Activated CD4-positive, alpha-beta memory T cell treated with anti-CD3 and anti-CD28 coated beads, Interleukin-2, amount 10 ng/mL, durations not matched to agents 7 days and 5 days (primary cell): Measurements from ENCODE around the gene FRMD3. TPM values are rescaled to one million over a fixed set of nuclear protein-coding genes. Genes with fewer than 3 reads are reported as not detected.

Source experiments
- CTCF ChIA-PET: fragments of 350-600 bp; sonication (Branson Sonifier 250); formaldehyde crosslinking; loops from one replicate; lab custom pipeline; 2021; ENCODE audit warnings: antibody characterized with exemption, inconsistent platforms; lab: Charles Lee
- POLR2A ChIA-PET: fragments of 350-600 bp; sonication (Branson Sonifier 250); formaldehyde crosslinking; loops from one replicate; lab custom pipeline; 2021; ENCODE audit warnings: antibody characterized with exemption; lab: Charles Lee
- DNase-seq: peaks from one replicate; pipeline ENCODE4 v3.0.0-alpha.2; 2020
- H3K27ac Mint-ChIP-seq: one replicate; pipeline ENCODE4 v1.8.0; 2021; ENCODE audit warnings: mild to moderate bottlenecking, mixed read lengths
- H3K27me3 Mint-ChIP-seq: one replicate; pipeline ENCODE4 v1.8.0; 2021; ENCODE audit warnings: mixed read lengths
- H3K36me3 Mint-ChIP-seq: one replicate; pipeline ENCODE4 v1.8.0; 2021; ENCODE audit warnings: low read depth, mixed read lengths
- H3K4me1 Mint-ChIP-seq: one replicate; pipeline ENCODE4 v1.8.0; 2021; ENCODE audit warnings: mixed read lengths
- H3K4me3 Mint-ChIP-seq: one replicate; pipeline ENCODE4 v1.8.0; 2021; ENCODE audit warnings: mild to moderate bottlenecking, mixed read lengths
- H3K9me3 Mint-ChIP-seq: one replicate; pipeline ENCODE4 v1.8.0; 2021; ENCODE audit warnings: mixed read lengths
- total RNA-seq, 2 experiments: library from RNA; stranded (reverse); gene quantifications; one replicate each; pipeline ENCODE4 v1.2.3, GENCODE V29; 2021

Gene FRMD3
- total RNA-seq, 2 experiments from 2014 or later = 0.23 to 0.30 TPM

GRCh38 chr9:83514767-83515166 is 23.4 kb downstream of the FRMD3 start:
- H3K27ac Mint-ChIP-seq = no peak overlapping the region
- no peak overlapping the region for H3K4me3 Mint-ChIP-seq
- no peaks in the 10 kb centered on the region for H3K9me3 Mint-ChIP-seq
- H3K27me3 Mint-ChIP-seq = peaks cover 6% of the 10 kb centered on the region
- POLR2A ChIA-PET = no interaction called here
- no peaks in the 10 kb centered on the region for H3K4me1 Mint-ChIP-seq
- DNase-seq = no peak
- no peaks in the 10 kb centered on the region for H3K36me3 Mint-ChIP-seq
- CTCF ChIA-PET = no interaction called here

- Mint-ChIP-seq H3K4me3 (no peak overlapping the region), H3K27me3 (peaks cover 4% of the 10 kb centered on the region), H3K27ac (no peak overlapping the region), H3K4me1 (peaks cover 10% of the 10 kb centered on the region), H3K9me3 (no peaks in the 10 kb centered on the region), H3K36me3 (no peaks in the 10 kb centered on the region)
- no peak for DNase-seq
- ChIA-PET POLR2A (no interaction called here), CTCF (no interaction called here)
Observed at GRCh38 chr9:83512621-83513020, 25.6 kb downstream of the FRMD3 start.

DNA sequence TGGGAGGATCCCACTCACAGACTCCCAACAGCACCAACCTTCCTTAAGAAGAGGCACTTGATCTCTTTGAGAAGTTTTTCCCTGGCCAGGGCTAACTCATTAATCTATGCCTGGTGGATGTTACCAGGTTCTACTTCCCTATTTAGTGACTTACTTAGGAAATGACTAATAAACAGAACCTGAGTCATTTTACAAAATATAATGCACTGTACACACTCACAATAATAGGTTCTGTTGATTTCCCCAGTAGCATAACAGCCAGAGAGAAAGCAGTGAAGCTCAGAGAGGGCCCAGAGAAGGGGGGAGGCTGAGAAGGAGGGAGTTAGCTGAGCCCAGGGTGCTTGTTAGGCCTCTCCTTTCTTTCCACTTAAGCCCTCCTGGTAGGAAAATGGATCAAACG is 27.1 kb downstream of the FRMD3 start:
- CTCF ChIA-PET = no interaction called here
- no peak for DNase-seq
- H3K4me1 Mint-ChIP-seq = peaks cover 10% of the 10 kb centered on the region
- no peak overlapping the region for H3K27ac Mint-ChIP-seq
- H3K36me3 Mint-ChIP-seq = no peaks in the 10 kb centered on the region
- H3K4me3 Mint-ChIP-seq = no peak overlapping the region
- POLR2A ChIA-PET = no interaction called here
- H3K27me3 Mint-ChIP-seq = peaks cover 3% of the 10 kb centered on the region
- H3K9me3 Mint-ChIP-seq = no peaks in the 10 kb centered on the region

DNA sequence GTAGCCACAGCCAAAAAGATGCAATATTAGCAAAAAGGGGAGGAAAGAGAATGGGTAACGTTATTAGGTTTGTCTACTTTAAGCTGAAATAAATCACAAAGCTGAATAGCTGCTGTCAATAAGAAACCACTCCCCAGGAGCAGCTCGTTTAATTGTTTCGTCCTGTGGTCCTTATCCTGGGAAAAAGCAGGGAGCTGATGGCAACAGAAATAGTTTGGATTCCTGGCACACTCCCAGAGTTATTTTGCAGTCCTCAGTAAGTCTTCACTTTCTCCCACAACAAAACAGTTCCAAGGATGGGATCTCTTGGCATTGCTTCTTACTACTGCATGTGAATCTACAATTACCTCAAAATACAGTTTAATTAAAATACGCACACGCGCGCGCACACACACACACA is 28.8 kb downstream of the FRMD3 start:
- Mint-ChIP-seq H3K4me3 (no peak overlapping the region), H3K36me3 (no peaks in the 10 kb centered on the region), H3K9me3 (no peaks in the 10 kb centered on the region), H3K4me1 (peaks cover 10% of the 10 kb centered on the region), H3K27ac (no peak overlapping the region), H3K27me3 (no peaks in the 10 kb centered on the region)
- POLR2A ChIA-PET = no interaction called here
- DNase-seq = no peak
- CTCF ChIA-PET = interaction anchor here (0.6 to 1.0 kb wide), 3 partner anchors 20 to 360 kb away, joined by 3 to 5 read pairs (median 4); no protein-coding TSS in a partner anchor

DNA sequence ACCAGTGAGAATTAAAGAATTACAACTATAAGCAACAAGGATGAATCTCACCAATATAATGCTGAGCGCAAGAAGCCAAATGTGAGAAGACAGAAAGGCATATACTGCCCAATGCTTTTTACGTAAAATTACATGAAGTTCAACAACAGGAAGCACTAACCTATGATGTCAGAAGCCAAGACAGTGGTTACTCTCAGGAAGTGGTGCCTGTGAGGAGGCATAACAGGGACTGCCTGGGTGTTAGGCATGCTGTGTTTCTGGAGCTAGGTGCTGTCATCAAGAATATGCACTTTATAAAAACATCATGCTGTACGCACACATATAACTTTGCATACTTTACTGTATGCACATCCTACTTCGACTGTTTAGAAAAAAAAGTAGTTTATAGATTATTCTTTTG is 30.1 kb downstream of the FRMD3 start:
- peak; percentile 21 for DNase-seq

DNA sequence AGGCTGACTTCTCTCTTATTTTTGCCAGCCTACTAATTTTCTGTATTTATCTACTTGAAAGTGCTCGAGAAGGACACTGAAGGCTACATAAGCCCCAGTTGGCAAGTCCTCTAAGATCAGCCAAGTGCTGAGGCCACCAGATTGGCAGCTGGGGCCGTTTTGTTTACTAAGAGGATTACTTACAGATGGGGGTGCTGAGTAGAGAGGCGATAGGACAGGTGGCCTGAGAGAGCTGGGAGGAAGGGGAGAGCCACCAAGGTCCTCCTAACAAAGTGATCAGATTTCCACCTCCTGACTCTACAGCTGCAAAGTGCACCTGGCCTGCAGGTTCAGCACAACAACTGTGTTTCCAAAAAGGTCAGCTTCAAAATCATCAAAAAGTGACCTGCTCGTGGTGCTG is 32.9 kb downstream of the FRMD3 start:
- no peaks in the 10 kb centered on the region for H3K36me3 Mint-ChIP-seq
- H3K4me1 Mint-ChIP-seq = peaks cover 10% of the 10 kb centered on the region
- POLR2A ChIA-PET = no interaction called here
- no peak overlapping the region for H3K4me3 Mint-ChIP-seq
- no peak overlapping the region for H3K27ac Mint-ChIP-seq
- CTCF ChIA-PET = no interaction called here
- no peak for DNase-seq
- H3K27me3 Mint-ChIP-seq = no peaks in the 10 kb centered on the region
- no peaks in the 10 kb centered on the region for H3K9me3 Mint-ChIP-seq

More for the DNA sequence above, 30.1 kb downstream of the FRMD3 start:
- CTCF ChIA-PET = no interaction called here
- Mint-ChIP-seq H3K36me3 (no peaks in the 10 kb centered on the region), H3K4me3 (no peak overlapping the region), H3K9me3 (no peaks in the 10 kb centered on the region), H3K27me3 (no peaks in the 10 kb centered on the region), H3K4me1 (peaks cover 10% of the 10 kb centered on the region), H3K27ac (no peak overlapping the region)
- POLR2A ChIA-PET = no interaction called here

- H3K27ac Mint-ChIP-seq = no peak overlapping the region
- H3K9me3 Mint-ChIP-seq = no peaks in the 10 kb centered on the region
- peaks cover 10% of the 10 kb centered on the region for H3K4me1 Mint-ChIP-seq
- ChIA-PET POLR2A (no interaction called here), CTCF (no interaction called here)
- H3K36me3 Mint-ChIP-seq = no peaks in the 10 kb centered on the region
- DNase-seq = no peak
- H3K27me3 Mint-ChIP-seq = no peaks in the 10 kb centered on the region
- H3K4me3 Mint-ChIP-seq = no peak overlapping the region
Observed at GRCh38 chr9:83503866-83504265, 34.3 kb downstream of the FRMD3 start.

DNA sequence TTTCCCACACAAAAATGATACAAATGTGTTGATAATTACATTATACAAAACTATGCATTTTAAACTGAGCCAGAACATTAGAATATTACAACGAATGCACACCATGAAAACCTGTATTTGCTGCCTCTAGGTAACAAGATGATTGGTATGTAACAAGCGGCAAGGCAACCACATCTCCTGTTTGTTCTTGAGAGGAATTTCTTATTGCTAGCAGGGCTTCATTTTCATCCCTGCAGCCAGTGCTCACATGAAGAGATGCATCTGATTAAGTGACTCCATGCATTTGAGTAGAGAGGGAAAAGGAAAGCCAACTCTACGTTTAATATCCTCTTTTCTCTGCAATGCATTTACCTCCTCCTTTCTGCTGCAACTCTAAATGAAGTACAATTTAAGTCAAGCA is 36.6 kb downstream of the FRMD3 start:
- Mint-ChIP-seq H3K4me1 (no peaks in the 10 kb centered on the region), H3K27me3 (no peaks in the 10 kb centered on the region), H3K4me3 (no peak overlapping the region), H3K9me3 (no peaks in the 10 kb centered on the region), H3K36me3 (no peaks in the 10 kb centered on the region), H3K27ac (no peak overlapping the region)
- CTCF ChIA-PET = interaction anchor here (0.8 kb wide), 1 partner anchor 11 kb away, joined by 3 read pairs; no protein-coding TSS in a partner anchor
- no peak for DNase-seq
- POLR2A ChIA-PET = no interaction called here

GRCh38 chr9:83497441-83497840 is 40.8 kb downstream of the FRMD3 start:
- CTCF ChIA-PET = no interaction called here
- Mint-ChIP-seq H3K4me1 (no peaks in the 10 kb centered on the region), H3K27ac (no peak overlapping the region), H3K9me3 (no peaks in the 10 kb centered on the region), H3K27me3 (no peaks in the 10 kb centered on the region), H3K4me3 (no peak overlapping the region), H3K36me3 (no peaks in the 10 kb centered on the region)
- POLR2A ChIA-PET = no interaction called here
- no peak for DNase-seq

- CTCF ChIA-PET = no interaction called here
- Mint-ChIP-seq H3K9me3 (no peaks in the 10 kb centered on the region), H3K4me3 (no peak overlapping the region), H3K36me3 (no peaks in the 10 kb centered on the region), H3K4me1 (no peaks in the 10 kb centered on the region), H3K27ac (no peak overlapping the region), H3K27me3 (no peaks in the 10 kb centered on the region)
- POLR2A ChIA-PET = no interaction called here
- DNase-seq = no peak
Observed at GRCh38 chr9:83491995-83492394, 46.2 kb downstream of the FRMD3 start.

- ChIA-PET CTCF (no interaction called here), POLR2A (no interaction called here)
- H3K4me3 Mint-ChIP-seq = no peak overlapping the region
- DNase-seq = no peak
- no peaks in the 10 kb centered on the region for H3K36me3 Mint-ChIP-seq
- no peaks in the 10 kb centered on the region for H3K9me3 Mint-ChIP-seq
- H3K27ac Mint-ChIP-seq = no peak overlapping the region
- no peaks in the 10 kb centered on the region for H3K4me1 Mint-ChIP-seq
- no peaks in the 10 kb centered on the region for H3K27me3 Mint-ChIP-seq
Observed at GRCh38 chr9:83491413-83491812, 46.8 kb downstream of the FRMD3 start.

DNA sequence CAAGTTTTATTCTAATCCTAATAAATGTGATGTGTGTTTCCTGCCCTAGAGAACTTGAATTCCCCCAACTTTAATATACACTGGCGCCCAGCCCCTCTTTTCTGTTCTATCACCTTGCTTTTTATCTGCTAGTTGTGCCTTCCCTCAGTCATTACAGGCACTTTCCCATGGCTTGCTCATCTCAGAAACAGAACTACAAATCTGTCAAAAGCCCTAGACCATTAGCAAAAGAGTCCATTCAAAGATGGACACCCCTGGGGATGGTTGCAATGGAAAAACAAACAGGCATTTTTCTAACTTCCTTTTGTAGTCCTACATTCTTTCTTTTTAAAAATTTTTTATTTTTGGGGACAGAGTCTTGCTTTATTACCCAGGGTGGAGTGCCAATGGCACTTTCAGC is 48.2 kb downstream of the FRMD3 start:
- ChIA-PET CTCF (interaction anchor here (1.0 kb wide), 1 partner anchor 11 kb away, joined by 3 read pairs; no protein-coding TSS in a partner anchor), POLR2A (no interaction called here)
- no peaks in the 10 kb centered on the region for H3K27me3 Mint-ChIP-seq
- H3K36me3 Mint-ChIP-seq = no peaks in the 10 kb centered on the region
- H3K27ac Mint-ChIP-seq = no peak overlapping the region
- no peak for DNase-seq
- H3K9me3 Mint-ChIP-seq = no peaks in the 10 kb centered on the region
- H3K4me1 Mint-ChIP-seq = no peaks in the 10 kb centered on the region
- H3K4me3 Mint-ChIP-seq = no peak overlapping the region

DNA sequence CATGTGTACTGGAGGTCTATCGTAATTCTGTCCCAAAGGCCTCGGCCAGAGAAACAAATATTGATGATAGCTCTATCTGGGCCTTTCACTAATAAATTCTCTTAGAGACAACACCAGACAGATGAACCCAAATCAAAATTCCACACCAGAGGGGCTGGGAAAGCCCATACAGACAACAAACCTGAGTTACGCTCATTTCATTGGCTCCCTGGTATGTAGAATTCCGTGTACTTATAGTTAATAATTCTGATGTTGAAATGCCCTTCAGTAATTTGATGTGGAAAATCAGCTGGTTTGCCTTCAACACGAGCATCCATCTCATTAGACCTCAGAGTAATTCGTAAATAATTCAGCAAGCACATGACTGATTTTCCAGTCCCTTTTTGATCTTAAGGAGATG is 53.2 kb downstream of the FRMD3 start:
- Mint-ChIP-seq H3K27ac (no peak overlapping the region), H3K4me1 (no peaks in the 10 kb centered on the region), H3K36me3 (no peaks in the 10 kb centered on the region), H3K9me3 (no peaks in the 10 kb centered on the region), H3K4me3 (no peak overlapping the region), H3K27me3 (no peaks in the 10 kb centered on the region)
- POLR2A ChIA-PET = no interaction called here
- CTCF ChIA-PET = no interaction called here
- DNase-seq = no peak

GRCh38 chr9:83483223-83483622 is 55.0 kb downstream of the FRMD3 start:
- peaks cover 6% of the 10 kb centered on the region for H3K9me3 Mint-ChIP-seq
- no peak for DNase-seq
- ChIA-PET CTCF (no interaction called here), POLR2A (no interaction called here)
- no peak overlapping the region for H3K27ac Mint-ChIP-seq
- no peaks in the 10 kb centered on the region for H3K36me3 Mint-ChIP-seq
- H3K4me3 Mint-ChIP-seq = no peak overlapping the region
- no peaks in the 10 kb centered on the region for H3K4me1 Mint-ChIP-seq
- no peaks in the 10 kb centered on the region for H3K27me3 Mint-ChIP-seq
